Measurements from ENCODE around the gene NSUN4.
"Not testable (repeated sequence)": the region's sequence is repeated elsewhere in the genome, so short reads cannot be mapped to it uniquely, and the experiment has no call there.

NSUN4 gene

GRCh38 chr1:46367701-46368100 lies 27.1 kb downstream of the NSUN4 start:
- not testable (repeated sequence) for DNase-seq (ENCODE audit: low read depth)

- no peak for DNase-seq (ENCODE audit: low read depth)
Observed at GRCh38 chr1:46368791-46369190, 28.2 kb downstream of the NSUN4 start.

DNA sequence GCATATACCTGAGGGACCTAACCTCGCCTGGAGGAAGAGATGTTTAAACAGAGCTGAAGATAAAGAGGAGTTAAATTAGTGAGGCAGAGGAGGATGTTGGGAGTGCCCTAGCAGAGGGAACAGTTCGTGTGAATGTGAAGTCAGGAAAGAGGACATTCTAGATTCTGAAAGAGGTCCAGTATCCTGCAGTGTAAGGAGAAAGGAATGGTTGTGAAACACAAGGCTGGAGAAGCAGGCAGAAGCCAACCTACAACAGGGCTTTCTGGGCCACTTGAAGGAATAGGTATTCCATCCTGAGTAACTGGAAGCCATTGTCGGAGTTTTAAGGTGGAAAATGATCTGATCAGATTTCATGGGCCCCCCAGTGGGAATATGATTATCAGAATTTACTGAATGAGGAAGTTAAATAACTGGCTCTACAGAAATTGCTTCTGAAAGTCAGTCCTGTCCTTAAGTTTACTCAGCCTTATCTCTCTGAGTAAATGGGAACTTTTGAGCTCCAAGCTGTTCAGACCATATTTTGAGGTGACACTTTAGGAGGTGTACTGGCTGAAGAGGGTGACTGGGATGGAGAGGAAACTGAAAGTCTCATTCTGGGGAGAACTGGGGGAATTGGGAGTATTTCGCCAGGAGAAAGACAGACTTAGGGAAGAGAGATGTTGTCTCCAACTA lies 29.1 kb downstream of the NSUN4 start:
- DNase-seq (ENCODE audit: low read depth), result no peak

DNA sequence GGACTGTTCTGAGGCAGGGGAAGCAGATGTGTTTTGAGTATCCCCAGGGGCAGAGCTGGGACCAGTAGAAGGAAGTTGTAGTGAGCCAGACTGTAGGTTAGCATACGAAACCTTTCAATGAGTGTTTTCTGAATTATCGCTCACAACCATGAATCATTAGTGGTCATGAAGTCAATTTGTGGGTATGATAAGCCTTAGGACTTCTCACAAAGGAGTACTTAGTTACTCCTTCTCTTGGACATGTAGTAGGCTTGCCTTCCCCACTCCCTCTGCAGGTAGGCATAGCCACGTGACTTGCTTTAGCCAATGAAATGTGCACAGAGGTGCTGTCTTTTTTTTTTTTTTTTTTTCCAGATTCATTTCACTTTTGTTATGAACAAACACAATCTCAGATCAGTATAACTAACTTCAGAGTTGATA lies 29.6 kb downstream of the NSUN4 start:
- DNase-seq (ENCODE audit: low read depth), result no peak

DNA sequence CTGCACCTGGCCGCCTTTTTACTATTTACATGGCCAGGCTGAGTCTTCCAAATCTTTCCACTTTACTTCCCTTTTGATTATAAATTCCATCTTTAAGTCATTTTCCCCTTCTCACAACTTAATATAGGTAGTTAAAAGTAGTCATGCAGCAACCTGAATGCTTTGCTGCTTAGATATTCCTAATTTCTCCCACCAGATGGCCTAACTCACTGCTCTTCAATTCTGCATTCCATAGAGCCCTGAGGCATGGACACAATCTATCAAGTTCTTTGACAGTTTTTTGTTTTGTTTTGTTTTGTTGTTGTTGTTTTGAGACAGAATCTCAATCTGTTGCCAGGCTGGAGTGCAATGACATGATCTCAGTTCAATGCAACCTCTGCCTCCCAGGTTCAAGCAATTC lies 31.8 kb downstream of the NSUN4 start:
- DNase-seq (ENCODE audit: low read depth), result no peak

GRCh38 chr1:46379996-46380395 lies 39.4 kb downstream of the NSUN4 start:
- DNase-seq (ENCODE audit: low read depth), result no peak

- DNase-seq (ENCODE audit: low read depth), result no peak
Observed at GRCh38 chr1:46380508-46380907, 39.9 kb downstream of the NSUN4 start.

DNA sequence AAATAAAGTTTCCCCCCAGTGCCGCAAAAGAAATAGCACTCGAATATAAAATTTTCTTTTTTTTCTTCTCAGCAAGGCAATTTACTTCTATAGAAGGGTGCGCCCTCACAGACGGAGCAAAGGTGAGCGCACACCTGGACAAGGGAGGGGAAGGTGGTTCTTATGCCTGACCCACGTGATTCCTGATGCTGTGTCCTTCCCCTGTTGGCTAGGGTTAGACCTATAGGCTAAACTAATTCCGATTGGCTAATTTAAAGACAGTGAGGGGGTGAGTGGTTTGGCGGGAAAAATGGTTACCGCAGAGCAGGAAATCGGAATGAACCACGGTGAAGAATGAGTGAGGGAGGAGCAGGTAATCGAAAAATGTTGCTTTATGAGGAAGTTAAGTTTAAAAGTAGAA lies 52.9 kb downstream of the NSUN4 start:
- DNase-seq (ENCODE audit: low read depth), result no peak

DNA sequence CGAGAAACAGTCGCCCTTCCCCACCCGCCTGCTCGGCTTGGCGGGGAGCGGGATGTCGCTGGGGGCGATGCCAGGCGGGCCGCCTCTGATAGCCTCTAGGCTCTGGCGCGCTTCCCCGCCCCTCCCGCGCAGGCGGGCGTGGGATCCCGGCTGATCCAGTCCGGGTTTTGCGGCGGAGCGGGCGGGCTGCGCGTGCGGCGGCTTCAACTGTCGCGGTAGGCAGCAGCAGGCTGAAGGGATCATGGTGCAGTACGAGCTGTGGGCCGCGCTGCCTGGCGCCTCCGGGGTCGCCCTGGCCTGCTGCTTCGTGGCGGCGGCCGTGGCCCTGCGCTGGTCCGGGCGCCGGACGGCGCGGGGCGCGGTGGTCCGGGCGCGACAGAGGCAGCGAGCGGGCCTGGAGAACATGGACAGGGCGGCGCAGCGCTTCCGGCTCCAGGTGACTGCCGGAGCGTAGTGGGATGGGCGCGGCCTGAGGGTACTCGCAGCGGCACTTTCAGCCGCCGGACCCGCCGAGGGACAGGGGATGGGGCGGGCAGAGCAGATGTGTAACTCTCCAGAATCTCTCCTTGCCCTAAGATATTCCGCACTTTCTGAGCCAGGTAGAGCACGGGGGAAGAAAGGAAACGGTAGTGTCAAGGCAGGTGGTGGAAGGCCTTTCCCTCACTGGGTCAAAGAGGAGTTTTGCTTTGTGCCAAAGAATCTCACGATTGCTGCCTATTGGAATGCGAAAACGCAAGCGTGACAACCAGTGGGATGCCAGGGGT lies 53.7 kb downstream of the NSUN4 start, which contains the start of gene FAAH:
Gene FAAH (plus strand): TSS at position 210 of the 764 bp plus-strand sequence. CDS start 32 bp downstream, at position 242.
- no peak for DNase-seq (ENCODE audit: low read depth)

GRCh38 chr1:46394872-46395465 lies 54.4 kb downstream of the NSUN4 start:
- DNase-seq (ENCODE audit: low read depth), result no peak

GRCh38 chr1:46396441-46397398 lies 56.1 kb downstream of the NSUN4 start:
- no peak for DNase-seq (ENCODE audit: low read depth)

- DNase-seq (ENCODE audit: low read depth), result no peak
Observed at GRCh38 chr1:46399307-46399706, 58.7 kb downstream of the NSUN4 start.

- no peak for DNase-seq (ENCODE audit: low read depth)
Observed at GRCh38 chr1:46400421-46400820, 59.8 kb downstream of the NSUN4 start.

DNA sequence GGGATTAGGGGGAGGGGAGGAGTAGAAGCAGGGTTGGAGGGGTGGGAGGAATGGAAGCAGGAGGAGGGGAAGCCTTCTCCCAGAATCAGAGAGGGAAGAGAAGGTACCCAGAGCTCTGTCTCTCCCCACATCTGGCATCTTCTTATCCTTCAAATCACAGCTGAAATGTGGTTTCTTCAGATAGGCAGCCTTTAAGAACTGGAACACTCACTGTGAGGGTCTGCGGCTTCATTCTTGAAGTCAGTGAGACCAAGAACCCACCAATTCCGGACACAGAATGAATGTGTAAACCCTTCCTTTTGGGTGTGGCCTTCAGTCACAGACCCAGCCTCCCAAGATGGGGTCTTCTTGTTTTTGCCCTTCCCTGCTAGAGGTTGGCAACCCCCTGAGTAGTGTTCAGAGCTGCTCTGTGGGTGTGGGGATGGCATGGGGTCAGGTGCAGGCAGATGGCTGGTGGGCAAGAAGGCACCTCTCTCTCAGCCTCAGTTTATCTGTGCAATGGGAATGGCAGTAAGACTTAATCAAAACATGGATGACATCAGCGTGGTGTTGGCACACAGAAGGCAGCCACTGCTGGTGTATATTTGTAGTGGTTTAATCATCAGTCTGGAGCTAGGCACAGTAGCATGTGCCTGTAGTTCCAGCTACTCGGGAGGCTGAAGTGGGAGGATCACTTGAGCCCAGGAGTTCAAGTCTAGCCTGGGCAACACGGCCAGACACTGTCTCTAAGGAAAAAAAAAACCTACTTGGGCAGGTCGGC lies 60.7 kb downstream of the NSUN4 start:
- DNase-seq (ENCODE audit: low read depth), result no peak

DNA sequence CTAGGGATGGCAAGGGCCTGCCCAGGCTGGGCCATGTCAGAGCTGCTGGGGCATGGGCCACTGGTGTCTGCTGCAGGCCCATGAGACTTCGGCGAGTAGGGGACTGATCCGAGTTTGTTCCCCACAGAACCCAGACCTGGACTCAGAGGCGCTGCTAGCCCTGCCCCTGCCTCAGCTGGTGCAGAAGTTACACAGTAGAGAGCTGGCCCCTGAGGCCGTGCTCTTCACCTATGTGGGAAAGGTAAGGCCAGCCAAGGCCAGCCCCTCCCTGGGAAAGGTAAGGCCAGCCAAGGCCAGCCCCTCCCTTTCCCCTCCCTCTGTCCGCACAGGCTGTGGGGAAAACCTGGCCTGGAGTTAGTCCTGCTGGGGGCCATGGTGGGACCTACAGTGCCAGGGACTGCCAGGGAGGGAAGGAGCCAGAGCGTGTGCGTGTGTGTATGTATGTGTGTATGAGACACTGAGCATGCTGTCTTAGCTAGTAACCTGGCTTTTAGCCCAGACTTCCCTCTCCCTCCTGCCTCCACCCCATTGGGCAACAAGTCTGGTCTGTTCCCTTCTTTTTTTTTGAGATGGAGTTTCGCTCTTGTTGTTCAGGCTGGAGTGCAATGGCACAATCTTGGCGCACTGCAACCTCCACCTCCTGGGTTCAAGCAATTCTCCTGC lies 61.5 kb downstream of the NSUN4 start:
- no peak for DNase-seq (ENCODE audit: low read depth)

GRCh38 chr1:46403916-46404315 lies 63.3 kb downstream of the NSUN4 start:
- no peak for DNase-seq (ENCODE audit: low read depth)

GRCh38 chr1:46404482-46405196 lies 64.0 kb downstream of the NSUN4 start:
- DNase-seq (ENCODE audit: low read depth), result no peak

- no peak for DNase-seq (ENCODE audit: low read depth)
Observed at GRCh38 chr1:46405197-46405555, 64.6 kb downstream of the NSUN4 start.

DNA sequence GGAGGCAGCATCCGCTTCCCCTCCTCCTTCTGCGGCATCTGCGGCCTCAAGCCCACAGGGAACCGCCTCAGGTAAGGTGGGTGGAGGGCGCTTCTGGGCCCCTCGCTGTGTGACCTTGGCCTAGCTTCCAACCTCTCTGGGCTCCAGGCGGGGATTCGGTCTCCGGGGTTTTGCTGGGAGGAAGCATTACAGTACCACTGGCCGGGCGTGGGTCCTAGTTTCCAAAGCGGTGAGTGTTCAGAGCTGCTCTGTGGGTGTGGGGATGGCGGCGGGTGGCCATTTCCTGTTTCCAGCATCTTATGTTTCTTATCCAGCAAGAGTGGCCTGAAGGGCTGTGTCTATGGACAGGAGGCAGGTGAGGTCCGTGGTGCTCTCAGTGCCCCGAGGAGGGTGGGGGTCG lies 65.1 kb downstream of the NSUN4 start:
- DNase-seq (ENCODE audit: low read depth), result no peak
